NCI-H128 (cell line): ENCODE measurements around the gene CAMKMT.

Source experiments
- DNase-seq: peaks from one replicate; lab custom pipeline; 2025; ENCODE audit not compliant: unreplicated experiment; lab: John Stamatoyannopoulos, UW

CAMKMT gene

GRCh38 chr2:44548221-44549098 lies 186.7 kb downstream of the CAMKMT start:
- DNase-seq: no peak

- DNase-seq: no peak
These were observed 187.3 kb downstream of the CAMKMT start for GRCh38 chr2:44549099-44549471.

- DNase-seq: no peak
These were observed 188.1 kb downstream of the CAMKMT start for GRCh38 chr2:44549856-44550255.

GRCh38 chr2:44550561-44550960 lies 188.8 kb downstream of the CAMKMT start:
- no peak for DNase-seq

GRCh38 chr2:44551497-44551896 lies 189.8 kb downstream of the CAMKMT start:
- no peak for DNase-seq

GRCh38 chr2:44553456-44553855 lies 191.7 kb downstream of the CAMKMT start:
- no peak for DNase-seq

- DNase-seq: no peak
These were observed 194.0 kb downstream of the CAMKMT start for GRCh38 chr2:44555700-44556099.

- no peak for DNase-seq
These were observed 197.4 kb downstream of the CAMKMT start for GRCh38 chr2:44559108-44559507.

GRCh38 chr2:44560352-44560751 lies 198.6 kb downstream of the CAMKMT start:
- DNase-seq: no peak

GRCh38 chr2:44560941-44561340 lies 199.2 kb downstream of the CAMKMT start:
- DNase-seq: no peak

- DNase-seq: no peak
These were observed 201.0 kb downstream of the CAMKMT start for GRCh38 chr2:44562737-44563136.

- no peak for DNase-seq
These were observed 203.0 kb downstream of the CAMKMT start for GRCh38 chr2:44564752-44565151.

- no peak for DNase-seq
These were observed 204.3 kb downstream of the CAMKMT start for GRCh38 chr2:44566059-44566458.

GRCh38 chr2:44569491-44569890 lies 207.7 kb downstream of the CAMKMT start:
- DNase-seq: no peak

- no peak for DNase-seq
These were observed 208.5 kb downstream of the CAMKMT start for GRCh38 chr2:44570271-44570670.

- DNase-seq: no peak
These were observed 209.0 kb downstream of the CAMKMT start for GRCh38 chr2:44570777-44571176.

GRCh38 chr2:44572196-44572900 lies 210.6 kb downstream of the CAMKMT start:
- DNase-seq: no peak

GRCh38 chr2:44573996-44574395 lies 212.2 kb downstream of the CAMKMT start:
- DNase-seq: no peak

- DNase-seq: no peak
These were observed 216.8 kb downstream of the CAMKMT start for GRCh38 chr2:44578471-44579093.

- no peak for DNase-seq
These were observed 217.5 kb downstream of the CAMKMT start for GRCh38 chr2:44579115-44579836.

- DNase-seq: no peak
These were observed 218.1 kb downstream of the CAMKMT start for GRCh38 chr2:44579837-44580230.
